EH (cell line): ENCODE results near the gene PROP1.
"Not testable (repeated sequence)": the region's sequence is repeated elsewhere in the genome, so short reads cannot be mapped to it uniquely, and the experiment has no call there.

ENCODE experiments used
- DNase-seq: peaks from one replicate; pipeline ENCODE4 v3.0.0-alpha.2; 2015; ENCODE audit warnings: low read depth

The PROP1 gene

DNA sequence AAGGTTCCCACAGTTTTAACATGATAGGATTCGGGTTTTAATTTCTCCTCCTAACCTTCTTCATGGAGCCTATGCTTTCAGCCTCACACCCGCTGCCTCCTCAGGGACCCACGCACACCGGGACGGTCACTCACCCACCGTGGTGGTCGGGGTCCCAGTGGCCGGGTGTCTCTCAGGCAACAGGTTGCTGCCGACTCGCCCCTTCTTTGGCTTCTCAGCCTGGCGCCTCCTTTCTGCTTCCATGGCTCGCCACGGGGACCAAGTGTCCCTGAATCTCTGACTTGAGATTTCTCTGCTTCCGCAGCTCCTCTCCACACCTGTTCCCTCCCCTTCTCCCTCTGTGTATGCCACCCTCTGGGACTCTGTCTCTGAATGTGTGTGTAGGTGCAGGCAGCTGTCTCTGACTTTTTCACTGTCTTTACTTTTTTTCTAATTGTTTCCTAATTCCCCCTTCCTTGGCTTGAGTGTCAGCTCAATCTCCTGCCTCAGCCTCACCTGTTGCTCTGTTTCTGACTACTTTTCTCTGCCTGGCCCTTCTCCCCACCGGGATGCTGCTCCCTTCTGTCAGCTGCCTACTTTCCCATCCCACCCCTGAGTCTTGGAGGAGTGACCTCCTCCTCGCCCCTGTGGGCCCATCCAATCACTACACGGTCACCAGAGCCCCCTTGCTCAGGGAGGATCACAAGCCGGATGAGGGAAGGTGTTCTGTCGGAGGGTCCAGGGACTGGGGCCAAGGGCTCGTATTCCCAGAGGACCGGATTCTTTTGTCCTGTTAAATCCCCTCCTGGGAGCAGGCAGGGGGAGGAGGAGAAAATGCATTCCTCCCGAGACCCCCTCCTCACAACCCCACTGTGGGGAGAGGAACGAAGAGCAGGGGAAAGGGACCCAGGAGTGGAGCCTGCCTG is at the start of gene PROP1:
Gene PROP1 (minus strand): TSS at position 552 of the 905 bp plus-strand sequence. CDS start 309 bp downstream, at position 243.
- DNase-seq, result no peak

GRCh38 chr5:178019379-178020030 is 23.5 kb upstream of the PROP1 start:
- DNase-seq, result not testable (repeated sequence)

DNA sequence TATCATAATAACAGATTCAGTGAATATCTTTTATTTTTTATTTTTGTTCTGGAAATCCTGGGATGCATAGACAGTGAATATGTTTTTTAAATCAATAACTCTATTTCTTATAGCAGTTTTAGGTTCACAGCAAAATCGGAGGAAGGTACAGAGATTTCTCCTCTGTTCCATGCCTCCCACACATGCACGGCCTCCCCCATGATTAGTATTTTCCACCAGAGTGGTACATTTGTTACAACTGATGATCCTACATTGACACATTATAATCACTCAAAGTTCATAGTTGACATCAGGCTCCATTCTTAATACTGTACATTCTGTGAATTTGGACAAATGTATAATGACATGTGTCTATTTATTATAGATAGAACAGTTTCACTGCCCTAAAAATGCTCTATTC is 16.7 kb upstream of the PROP1 start:
- DNase-seq, result not testable (repeated sequence)

GRCh38 chr5:178011816-178012554 is 15.9 kb upstream of the PROP1 start:
- DNase-seq, result not testable (repeated sequence)

DNA sequence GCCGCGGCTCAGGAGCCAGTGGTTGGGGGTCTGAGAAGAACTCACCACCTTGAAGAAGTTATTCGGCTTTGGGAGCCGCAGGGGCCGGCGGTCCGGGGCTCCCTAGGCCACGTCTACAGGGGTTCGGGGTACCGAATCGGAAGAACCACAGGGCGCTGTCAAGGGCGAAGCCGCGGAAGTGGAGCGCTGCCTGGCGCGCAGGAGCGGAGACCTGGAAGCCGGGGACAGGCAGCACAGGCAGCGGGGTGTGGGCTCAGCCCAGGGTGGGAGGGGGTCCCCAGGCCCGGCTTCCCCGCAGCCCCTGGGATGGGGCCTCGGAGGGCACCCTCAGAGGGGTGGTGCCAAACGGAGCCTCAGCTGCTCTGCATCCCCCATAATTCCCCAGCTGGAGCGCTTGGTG is 11.2 kb upstream of the PROP1 start:
- not testable (repeated sequence) for DNase-seq

- not testable (repeated sequence) for DNase-seq
These were observed 10.6 kb upstream of the PROP1 start for GRCh38 chr5:178006536-178007231.

DNA sequence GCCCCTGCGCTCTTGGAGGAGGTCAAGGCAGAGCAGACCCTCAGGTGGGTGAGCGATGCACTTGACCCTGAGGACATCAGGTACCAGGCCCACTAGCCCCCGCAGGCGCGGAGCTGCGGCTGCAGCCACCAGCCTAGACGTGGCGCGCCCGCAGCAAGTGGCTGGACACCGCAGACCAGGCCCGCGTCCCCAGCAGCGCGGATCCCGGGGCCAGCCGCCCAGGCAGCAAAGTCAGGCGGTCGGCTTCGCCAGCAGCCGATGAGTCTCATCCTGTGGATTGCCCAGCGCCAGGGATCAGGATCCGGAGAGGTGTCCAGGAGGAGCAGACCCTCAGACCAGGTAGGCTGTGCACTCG is 10.1 kb upstream of the PROP1 start:
- not testable (repeated sequence) for DNase-seq

- no peak for DNase-seq
These were observed 1.8 kb upstream of the PROP1 start for GRCh38 chr5:177997846-177998245.

- DNase-seq, result no peak
These were observed 1.3 kb upstream of the PROP1 start for GRCh38 chr5:177997319-177997670.

DNA sequence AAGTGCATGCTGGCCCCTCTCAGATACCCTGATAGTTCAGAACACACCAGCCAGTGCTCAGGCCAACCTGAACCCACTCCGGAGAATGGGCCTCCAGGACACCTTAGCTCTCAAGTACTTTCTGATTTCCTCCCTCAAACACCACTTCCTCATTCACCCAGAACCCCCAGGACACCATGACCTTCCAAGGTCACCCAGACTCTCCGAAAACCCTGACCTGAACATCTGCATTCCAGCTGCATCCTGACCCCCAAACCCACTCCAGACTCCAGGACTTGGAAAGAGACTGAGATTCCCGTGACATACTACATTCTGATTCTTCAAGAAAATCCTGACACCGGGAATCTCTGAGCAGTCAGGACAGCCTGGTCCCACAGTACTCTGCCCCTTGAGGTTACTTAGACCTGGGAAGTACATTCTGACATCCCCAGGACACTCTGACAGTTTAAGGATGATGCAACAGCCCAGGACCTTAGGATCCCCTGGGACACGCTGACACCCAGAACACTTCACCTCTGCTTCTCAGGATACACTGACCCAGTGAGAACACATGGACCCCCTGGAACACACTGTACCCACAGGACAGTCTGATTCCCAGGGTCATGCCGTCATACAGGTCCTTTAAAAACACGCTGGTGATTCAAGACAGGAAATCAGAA is 747 bp upstream of the PROP1 start:
- no peak for DNase-seq

DNA sequence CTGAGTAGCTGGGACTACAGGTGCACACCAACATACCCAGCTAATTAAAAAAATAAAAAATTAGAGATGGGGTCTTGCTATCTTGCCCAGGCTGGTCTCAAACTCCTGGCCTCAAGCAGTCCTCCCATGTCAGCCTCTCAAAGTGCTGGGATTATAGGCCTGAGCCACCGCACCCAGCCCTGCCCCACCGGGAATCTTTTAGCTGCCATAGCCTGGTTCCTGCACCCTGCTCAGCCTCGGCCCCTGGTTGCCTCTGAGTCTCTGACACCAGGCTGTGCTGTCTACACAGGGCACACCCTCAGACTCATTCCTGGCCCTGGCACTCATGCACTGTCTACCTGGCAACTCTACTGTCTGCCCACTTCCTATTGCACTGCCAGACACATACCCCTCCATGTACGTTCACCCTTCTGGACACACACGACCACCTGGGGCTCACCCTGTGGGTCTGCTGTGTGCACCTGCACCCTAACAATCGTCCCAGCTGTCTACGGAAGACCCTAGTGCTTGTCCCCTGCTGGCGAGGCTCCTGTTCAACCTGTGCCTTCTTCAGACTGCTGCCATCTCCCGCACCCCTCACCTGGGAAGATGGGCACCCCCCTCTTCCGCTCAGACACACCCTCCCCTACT is 1.4 kb downstream of the PROP1 start:
- no peak for DNase-seq

GRCh38 chr5:177994063-177994462 is 2.0 kb downstream of the PROP1 start:
- no peak for DNase-seq

DNA sequence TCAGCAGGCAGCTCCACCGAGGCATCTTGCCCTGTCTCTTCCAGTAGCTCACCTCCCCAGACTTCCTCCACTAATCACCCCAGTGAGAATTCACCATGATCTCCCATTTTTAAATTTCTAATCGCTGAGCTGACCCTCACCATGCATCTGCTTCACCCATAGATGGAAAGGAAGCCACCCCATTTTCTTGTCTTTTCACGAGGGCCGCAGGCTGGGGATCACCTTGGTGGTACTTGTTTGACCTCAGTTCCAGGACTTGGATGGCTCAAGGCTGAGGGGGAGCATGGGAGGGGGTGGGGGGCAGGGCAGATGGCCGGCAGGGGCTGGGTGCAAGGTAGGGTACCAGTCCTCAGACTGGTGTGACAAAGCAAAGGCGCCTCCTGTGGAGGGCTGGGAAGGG is 3.6 kb downstream of the PROP1 start:
- DNase-seq, result no peak

DNA sequence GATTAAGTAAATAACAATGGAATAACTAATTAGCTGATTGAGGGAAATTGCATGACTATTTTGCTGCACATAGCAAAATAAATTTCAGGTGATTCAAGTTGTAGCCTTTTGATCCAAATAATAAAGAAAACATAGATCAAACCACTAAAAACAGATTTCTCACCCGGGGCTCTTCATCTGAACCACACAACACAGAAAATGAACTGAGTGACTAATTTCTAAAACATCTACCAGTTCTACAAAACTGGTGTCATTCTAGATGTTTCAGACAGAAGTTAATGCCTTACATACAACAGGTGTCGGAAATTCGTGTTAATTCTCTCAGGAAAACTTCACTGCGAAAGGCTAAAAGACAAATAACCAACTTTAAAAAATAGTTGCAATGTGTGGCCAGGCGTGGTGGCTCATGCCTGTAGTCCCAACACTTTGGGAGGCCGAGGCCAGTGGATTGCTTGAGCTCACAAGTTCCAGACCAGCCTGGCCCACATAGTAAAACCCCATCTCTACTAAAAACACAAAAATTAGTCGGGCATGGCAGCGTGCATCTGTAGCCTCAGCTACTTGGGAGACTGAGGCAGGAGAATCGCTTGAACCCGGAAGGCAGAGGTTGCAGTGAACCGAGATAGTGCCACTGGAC is 6.9 kb downstream of the PROP1 start:
- no peak for DNase-seq

- no peak for DNase-seq
These were observed 8.7 kb downstream of the PROP1 start for GRCh38 chr5:177987326-177987725.

DNA sequence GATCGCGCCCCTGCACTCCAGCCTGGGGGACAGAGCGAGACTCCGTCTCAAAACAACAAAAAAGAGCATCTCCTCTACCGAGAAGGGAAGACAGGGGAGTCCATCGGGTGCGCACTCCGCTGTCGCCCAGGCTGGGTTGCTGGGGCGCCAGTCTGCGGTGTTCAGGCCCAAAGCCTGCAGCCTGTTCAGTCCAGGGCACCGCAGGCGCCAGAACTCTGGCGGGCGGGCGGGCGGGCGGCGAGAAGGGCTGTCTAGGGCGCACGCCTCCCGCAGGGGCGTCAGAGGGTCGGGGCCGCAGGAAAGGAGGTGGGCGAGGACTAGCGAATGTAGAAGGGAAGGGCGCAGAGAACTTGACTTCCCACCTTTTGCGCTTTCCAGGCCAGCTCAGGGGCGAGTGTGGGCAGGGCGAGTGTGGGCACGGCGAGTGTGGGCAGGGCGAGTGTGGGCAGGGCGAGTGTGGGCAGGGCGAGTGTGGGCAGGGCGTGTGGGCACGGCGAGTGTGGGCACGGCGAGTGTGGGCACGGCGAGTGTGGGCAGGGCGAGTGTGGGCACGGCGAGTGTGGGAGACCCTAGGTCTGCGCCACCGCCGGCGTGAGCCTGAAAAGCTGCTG is 10.5 kb downstream of the PROP1 start:
- no peak for DNase-seq

DNA sequence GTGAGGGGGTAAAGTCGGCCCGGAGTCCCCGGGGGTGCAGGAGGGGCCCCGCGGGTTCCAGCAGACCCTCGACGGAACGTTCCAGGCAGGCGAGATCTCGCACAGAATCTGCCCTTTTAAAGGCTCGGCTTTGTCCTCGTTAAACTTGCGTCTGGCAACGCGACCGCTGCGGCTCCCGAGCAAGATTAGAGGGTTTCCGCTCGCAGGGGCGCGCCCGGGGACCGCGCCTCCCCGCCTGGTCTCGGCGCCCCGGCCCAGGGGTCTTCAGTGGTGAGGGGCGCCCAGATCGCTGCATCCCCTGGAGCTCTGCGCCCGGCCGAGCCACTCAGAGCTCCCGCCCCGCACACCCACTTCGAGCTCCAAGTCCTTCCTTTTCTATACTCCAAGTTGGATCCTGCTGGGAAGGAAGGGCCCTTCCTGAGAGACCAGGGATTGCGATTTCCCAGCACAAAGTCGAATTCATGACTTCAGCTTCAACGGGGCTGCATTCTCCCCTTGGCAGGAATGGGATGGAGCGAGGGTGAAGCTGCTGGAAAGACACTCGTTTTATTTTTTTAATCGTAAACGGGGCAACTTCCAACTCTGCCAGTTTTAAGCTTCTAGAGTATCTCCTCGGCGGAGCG is 11.3 kb downstream of the PROP1 start:
- DNase-seq, result peak; percentile 16

DNA sequence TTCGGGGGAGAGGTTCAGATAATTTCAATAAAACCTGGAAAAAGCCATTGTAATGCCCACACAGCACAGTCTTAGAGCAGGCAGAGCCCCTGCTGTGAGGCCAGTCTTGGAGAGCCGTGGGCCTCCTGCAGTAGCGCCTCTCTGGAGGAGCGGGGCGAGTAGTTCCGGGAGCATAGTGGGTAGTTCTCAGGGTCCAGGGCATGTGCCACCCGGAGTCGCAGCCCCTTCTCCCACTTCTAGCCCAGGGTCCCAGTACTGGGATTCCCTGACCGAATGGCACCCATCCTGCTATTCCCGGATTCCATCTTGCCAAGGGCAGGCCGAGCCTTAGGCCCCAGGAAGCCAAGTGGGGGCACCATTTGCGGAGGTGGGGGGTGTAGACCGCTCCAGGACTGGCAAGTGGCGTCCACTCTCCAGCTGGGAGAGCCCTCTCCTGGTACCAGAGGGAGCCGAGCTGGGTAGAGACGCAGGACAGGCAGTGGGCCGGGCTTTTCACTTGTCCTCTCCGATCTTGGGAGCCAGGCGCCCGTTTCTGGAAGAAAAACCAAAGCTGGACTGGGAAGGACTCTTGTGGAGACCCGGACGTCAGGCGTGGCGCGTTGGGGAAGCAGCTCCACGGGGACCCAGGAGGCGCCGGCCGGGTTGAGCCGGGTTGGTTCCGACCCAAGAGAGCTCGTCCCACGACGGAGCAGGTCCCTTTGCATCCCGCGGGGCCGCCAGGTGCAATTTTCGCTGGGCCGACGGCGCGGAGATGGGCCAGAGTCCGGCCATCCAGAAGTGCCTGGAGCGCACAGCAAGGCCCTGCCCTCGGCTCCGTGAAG is 12.1 kb downstream of the PROP1 start:
- no peak for DNase-seq

- no peak for DNase-seq
These were observed 13.1 kb downstream of the PROP1 start for GRCh38 chr5:177982956-177983355.
